GM18909 (cell line): Measurements from ENCODE around the gene ADAMTS2.

Experiments
- ATAC-seq: cut with Tn5 transposase; IDR thresholded peaks from one replicate; pipeline ENCODE4 v1.9.1; 2021; ENCODE audit warnings: mild to moderate bottlenecking; ENCODE audit not compliant: unreplicated experiment, poor library complexity

Gene ADAMTS2

GRCh38 chr5:179270581-179271427 is 74.5 kb downstream of the ADAMTS2 start:
- no peak for ATAC-seq

GRCh38 chr5:179269781-179270543 is 75.3 kb downstream of the ADAMTS2 start:
- ATAC-seq = no peak

GRCh38 chr5:179268966-179269693 is 76.1 kb downstream of the ADAMTS2 start:
- no peak for ATAC-seq

GRCh38 chr5:179268399-179268952 is 76.8 kb downstream of the ADAMTS2 start:
- ATAC-seq = no peak

GRCh38 chr5:179267671-179268083 is 77.6 kb downstream of the ADAMTS2 start:
- no peak for ATAC-seq

- ATAC-seq = no peak
Measured at GRCh38 chr5:179267071-179267670, 78.1 kb downstream of the ADAMTS2 start.

GRCh38 chr5:179266291-179267070 is 78.8 kb downstream of the ADAMTS2 start:
- ATAC-seq = no peak

- ATAC-seq = no peak
Measured at GRCh38 chr5:179265514-179266290, 79.6 kb downstream of the ADAMTS2 start.

- no peak for ATAC-seq
Measured at GRCh38 chr5:179264783-179265513, 80.3 kb downstream of the ADAMTS2 start.

- no peak for ATAC-seq
Measured at GRCh38 chr5:179264053-179264782, 81.0 kb downstream of the ADAMTS2 start.

GRCh38 chr5:179263391-179264052 is 81.7 kb downstream of the ADAMTS2 start:
- no peak for ATAC-seq

- ATAC-seq = no peak
Measured at GRCh38 chr5:179262126-179262920, 82.9 kb downstream of the ADAMTS2 start.

- no peak for ATAC-seq
Measured at GRCh38 chr5:179261301-179262125, 83.7 kb downstream of the ADAMTS2 start.

GRCh38 chr5:179260324-179261070 is 84.8 kb downstream of the ADAMTS2 start:
- ATAC-seq = no peak
